IPS-15b (cell line): ENCODE results near the gene G6PD.
A peak's percentile ranks its signal among the peaks of the same experiment; 100 is the strongest.
"Not testable (repeated sequence)": the region's sequence is repeated elsewhere in the genome, so short reads cannot be mapped to it uniquely, and the experiment has no call there.

ENCODE experiments used
- H3K27me3 ChIP-seq: one replicate; pipeline ENCODE4 v1.6.1; 2013; ENCODE audit warnings: low read length; ENCODE audit not compliant: control insufficient read depth, insufficient read depth
- H3K36me3 ChIP-seq: one replicate; pipeline ENCODE4 v1.6.1; 2013; ENCODE audit warnings: low read length; ENCODE audit not compliant: control insufficient read depth, insufficient read depth
- H3K4me1 ChIP-seq: one replicate; pipeline ENCODE4 v1.6.1; 2013; ENCODE audit warnings: mild to moderate bottlenecking, low read length; ENCODE audit not compliant: control insufficient read depth, insufficient read depth
- H3K4me3 ChIP-seq: one replicate; pipeline ENCODE4 v1.5.1; 2013; ENCODE audit warnings: low read depth, low read length
- H3K9ac ChIP-seq: one replicate; pipeline ENCODE4 v1.6.1; 2013; ENCODE audit warnings: low read depth, mild to moderate bottlenecking, low read length
- H3K9me3 ChIP-seq: one replicate; pipeline ENCODE4 v1.6.1; 2013; ENCODE audit warnings: mild to moderate bottlenecking, low read length; ENCODE audit not compliant: control insufficient read depth, insufficient read depth

G6PD gene

GRCh38 chrX:154506483-154507332, 39.9 kb downstream of the G6PD start:
- no peaks in the 10 kb centered on the region for H3K27me3 ChIP-seq
- H3K4me3 ChIP-seq = no peak overlapping the region
- H3K4me1 ChIP-seq = no peaks in the 10 kb centered on the region
- H3K9me3 ChIP-seq = no peaks in the 10 kb centered on the region
- H3K9ac ChIP-seq = no peak overlapping the region
- peaks cover 11% of the 10 kb centered on the region for H3K36me3 ChIP-seq

DNA sequence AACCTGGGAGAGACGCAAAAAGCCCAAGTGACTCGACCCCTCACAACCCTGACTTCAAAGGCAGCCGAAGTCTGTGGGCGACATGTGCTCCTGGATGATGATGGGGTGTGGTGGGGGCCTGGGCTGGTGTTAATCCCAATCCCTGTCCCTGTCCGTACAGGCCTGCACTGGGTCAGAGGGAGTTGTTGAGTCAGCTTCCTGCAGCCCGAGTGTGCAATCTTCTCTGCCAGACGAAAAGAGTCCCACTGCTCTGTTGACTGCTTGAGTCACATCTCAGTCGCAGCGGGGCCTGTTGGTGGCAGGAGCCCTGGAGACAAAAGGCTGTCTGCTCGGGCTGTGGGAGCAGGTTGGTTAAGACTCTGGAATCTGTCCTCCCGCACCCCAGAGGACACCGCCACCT, 40.9 kb downstream of the G6PD start:
- Histone ChIP-seq H3K9ac (no peak overlapping the region), H3K4me1 (no peaks in the 10 kb centered on the region), H3K27me3 (no peaks in the 10 kb centered on the region), H3K36me3 (peaks cover 11% of the 10 kb centered on the region), H3K4me3 (no peak overlapping the region), H3K9me3 (no peaks in the 10 kb centered on the region)

- Histone ChIP-seq H3K9me3 (no peaks in the 10 kb centered on the region), H3K4me3 (no peak overlapping the region), H3K4me1 (no peaks in the 10 kb centered on the region), H3K27me3 (no peaks in the 10 kb centered on the region), H3K36me3 (peaks cover 11% of the 10 kb centered on the region), H3K9ac (no peak overlapping the region)
Observed at GRCh38 chrX:154502989-154503388, 43.7 kb downstream of the G6PD start.

GRCh38 chrX:154502098-154502497, 44.5 kb downstream of the G6PD start:
- no peak overlapping the region for H3K4me3 ChIP-seq
- H3K9ac ChIP-seq = no peak overlapping the region
- H3K4me1 ChIP-seq = no peaks in the 10 kb centered on the region
- no peaks in the 10 kb centered on the region for H3K9me3 ChIP-seq
- no peaks in the 10 kb centered on the region for H3K27me3 ChIP-seq
- peaks cover 11% of the 10 kb centered on the region for H3K36me3 ChIP-seq

GRCh38 chrX:154501423-154501822, 45.2 kb downstream of the G6PD start:
- not testable (repeated sequence) for H3K36me3 ChIP-seq, H3K27me3 ChIP-seq, H3K4me3 ChIP-seq, H3K4me1 ChIP-seq, H3K9me3 ChIP-seq, H3K9ac ChIP-seq

DNA sequence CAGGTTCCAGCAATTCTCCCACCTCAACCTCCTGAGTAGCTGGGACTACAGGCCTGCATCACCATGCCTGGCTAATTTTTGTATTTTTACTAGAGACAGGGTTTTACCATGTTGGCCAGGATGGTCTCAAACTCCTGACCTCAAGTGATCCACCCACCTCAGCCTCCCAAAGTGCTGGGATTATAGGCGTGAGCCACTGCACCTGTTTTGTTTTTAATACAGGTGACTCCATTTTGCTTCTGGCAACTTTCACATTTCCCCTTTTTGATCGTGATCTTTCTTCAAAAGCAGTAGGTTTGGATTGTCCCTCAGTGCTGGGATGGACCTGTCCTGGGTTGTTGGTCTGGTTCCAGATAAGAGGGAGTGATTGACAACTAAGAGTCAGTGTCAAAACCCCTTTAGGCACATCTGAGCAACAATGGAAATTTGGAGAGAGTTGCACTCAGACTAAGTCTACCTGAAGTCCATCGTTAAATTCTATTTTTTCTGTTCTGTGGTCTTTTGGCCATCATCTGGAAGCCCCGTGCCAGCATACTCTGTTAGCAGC, 50.0 kb downstream of the G6PD start:
- H3K4me3 ChIP-seq, H3K9me3 ChIP-seq: not testable (repeated sequence)

GRCh38 chrX:154495472-154495922, 51.1 kb downstream of the G6PD start:
- H3K36me3 ChIP-seq = no peaks in the 10 kb centered on the region
- no peaks in the 10 kb centered on the region for H3K9me3 ChIP-seq
- H3K9ac ChIP-seq = no peak overlapping the region
- H3K4me3 ChIP-seq = no peak overlapping the region
- H3K4me1 ChIP-seq = no peaks in the 10 kb centered on the region
- H3K27me3 ChIP-seq = no peaks in the 10 kb centered on the region

More for the DNA sequence above, 50.0 kb downstream of the G6PD start:
- not testable (repeated sequence) for H3K9ac ChIP-seq, H3K27me3 ChIP-seq, H3K36me3 ChIP-seq, H3K4me1 ChIP-seq

- Histone ChIP-seq H3K4me3 (no peak overlapping the region), H3K9me3 (no peaks in the 10 kb centered on the region), H3K4me1 (peaks cover 2% of the 10 kb centered on the region), H3K27me3 (no peaks in the 10 kb centered on the region), H3K36me3 (no peaks in the 10 kb centered on the region), H3K9ac (no peak overlapping the region)
Observed at GRCh38 chrX:154494715-154495114, 51.9 kb downstream of the G6PD start.

DNA sequence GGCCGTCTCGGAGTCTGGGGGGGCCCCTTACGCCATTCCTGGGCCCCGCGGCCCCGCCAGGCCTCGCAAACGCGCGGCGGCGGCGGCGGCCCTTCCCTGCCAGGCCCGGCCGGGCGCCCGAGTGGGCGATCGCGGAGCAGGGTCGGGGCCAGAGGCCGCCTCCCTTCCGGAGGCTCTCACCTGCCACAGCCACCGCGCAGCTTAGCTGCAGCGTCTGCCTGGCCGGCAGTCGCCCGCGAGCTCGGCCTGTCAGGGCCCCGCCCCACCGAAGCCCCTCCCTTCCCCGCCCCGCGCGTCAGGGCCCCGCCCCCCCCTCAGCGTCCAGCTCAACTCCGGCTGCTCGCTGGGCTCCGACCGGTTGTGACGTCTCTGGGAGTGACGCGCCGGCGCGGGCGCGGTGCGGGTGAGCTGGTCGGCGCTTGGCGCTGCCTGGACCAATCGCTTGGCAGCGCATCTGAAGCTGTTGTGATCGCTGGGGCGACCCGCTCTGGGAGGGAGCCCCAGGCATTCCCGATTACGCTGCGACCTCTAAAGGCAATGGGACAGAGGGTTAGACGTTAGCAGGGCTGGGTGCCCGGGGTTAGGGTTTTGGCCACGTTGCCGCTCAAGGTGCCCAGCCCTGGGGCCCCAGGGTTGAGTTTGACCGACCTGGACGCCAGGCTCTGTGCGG, 56.1 kb downstream of the G6PD start, which contains the start of gene SLC10A3:
Gene SLC10A3, minus strand, starts transcription at position 216 of the 670 bp plus-strand sequence. CDS start 1,689 bp downstream, outside the sequence.
- H3K4me1 ChIP-seq = peaks cover 4% of the 10 kb centered on the region
- H3K27me3 ChIP-seq = peaks cover 4% of the 10 kb centered on the region
- H3K4me3 ChIP-seq = peak within 1 kb of the TSS; percentile 61
- no peaks in the 10 kb centered on the region for H3K9me3 ChIP-seq
- H3K36me3 ChIP-seq = peaks cover 4% of the 10 kb centered on the region
- H3K9ac ChIP-seq = peak within 1 kb of the TSS; percentile 70

GRCh38 chrX:154490021-154490413, 56.6 kb downstream of the G6PD start:
- H3K4me3 ChIP-seq = peak overlapping the region; percentile 52
- no peak overlapping the region for H3K9ac ChIP-seq
- peaks cover 5% of the 10 kb centered on the region for H3K36me3 ChIP-seq
- peaks cover 4% of the 10 kb centered on the region for H3K4me1 ChIP-seq
- H3K9me3 ChIP-seq = no peaks in the 10 kb centered on the region
- H3K27me3 ChIP-seq = peaks cover 4% of the 10 kb centered on the region

DNA sequence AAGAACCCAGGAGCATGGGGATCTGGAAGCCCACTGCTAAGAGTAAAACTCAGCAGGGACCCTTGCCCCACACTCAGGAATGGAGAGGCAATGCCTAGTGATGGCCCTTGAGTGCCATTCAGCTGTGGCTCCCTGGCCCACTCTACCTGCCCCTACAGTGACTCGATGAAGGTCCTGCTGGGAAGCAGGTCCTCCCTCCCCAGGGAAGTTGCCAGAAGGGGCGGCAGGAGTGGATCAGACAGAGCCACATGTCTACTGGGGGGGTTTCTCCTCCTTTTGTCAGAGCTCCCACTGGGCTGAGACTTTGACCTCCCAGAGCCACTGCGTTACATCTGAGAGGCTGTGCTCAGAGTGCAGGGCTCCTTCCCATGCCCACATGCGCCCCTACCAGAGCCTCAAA, 57.5 kb downstream of the G6PD start:
- Histone ChIP-seq H3K4me3 (no peak overlapping the region), H3K9ac (no peak overlapping the region), H3K36me3 (peaks cover 13% of the 10 kb centered on the region), H3K9me3 (no peaks in the 10 kb centered on the region), H3K4me1 (peaks cover 4% of the 10 kb centered on the region), H3K27me3 (peaks cover 4% of the 10 kb centered on the region)
